Neural cell (in vitro differentiated cells): Measurements from ENCODE around the gene RPL38.

Experiments
- CTCF ChIP-seq: fragments of 450-650 bp; IDR thresholded peaks from 2 replicates; pipeline ENCODE4 v1.5.1; 2014; ENCODE audit warnings: antibody characterized with exemption, mild to moderate bottlenecking, moderate library complexity; ENCODE audit not compliant: poor library complexity, severe bottlenecking
- EP300 ChIP-seq: fragments of 450-650 bp; conservative IDR thresholded peaks from 2 replicates; pipeline ENCODE4 v1.6.1; 2014; ENCODE audit warnings: antibody characterized with exemption, mild to moderate bottlenecking, moderate library complexity; ENCODE audit not compliant: poor library complexity, severe bottlenecking
- EZH2 ChIP-seq: fragments of 200-600, 300-800 bp; shearing (Covaris generic), sonication (generic); IDR thresholded peaks from 2 replicates; pipeline ENCODE4 v1.6.1; 2014; ENCODE audit warnings: antibody characterized with exemption, low read length, borderline replicate concordance, mild to moderate bottlenecking; ENCODE audit not compliant: insufficient read depth, poor library complexity, severe bottlenecking
- MXI1 ChIP-seq: fragments of 450-650 bp; conservative IDR thresholded peaks from 2 replicates; pipeline ENCODE4 v1.6.1; 2014; ENCODE audit warnings: antibody characterized with exemption, mild to moderate bottlenecking; ENCODE audit not compliant: poor library complexity, severe bottlenecking
- POLR2AphosphoS5 ChIP-seq: IDR thresholded peaks from 2 replicates; pipeline ENCODE4 v1.6.1; 2012
- RAD21 ChIP-seq: fragments of 450-650 bp; conservative IDR thresholded peaks from 2 replicates; pipeline ENCODE4 v1.6.1; 2014; ENCODE audit warnings: antibody characterized with exemption, mild to moderate bottlenecking, moderate library complexity
- REST ChIP-seq: IDR thresholded peaks from 2 replicates; pipeline ENCODE4 v1.6.1; 2012; ENCODE audit warnings: borderline replicate concordance

- TF ChIP-seq CTCF = no peak
- no peak for TF ChIP-seq REST
- no peak for TF ChIP-seq EP300
- no peak for TF ChIP-seq RAD21
- no peak for TF ChIP-seq EZH2
- no peak for TF ChIP-seq POLR2AphosphoS5
- no peak for TF ChIP-seq MXI1
These were observed 49.6 kb upstream of the RPL38 start for GRCh38 chr17:74153821-74154430.
